HepG2 (cell line): ENCODE measurements around the gene RPL5. TPM values are rescaled to one million over a fixed set of nuclear protein-coding genes. Genes with fewer than 3 reads are reported as not detected.

Experiments
- ATAC-seq: fragments of 200-7000 bp; cut with Tn5 transposase; 3 replicates; pipeline ENCODE4 v1.9.1; 2020; ENCODE audit warnings: mild to moderate bottlenecking, moderate library complexity
- BruUV-seq: library from RNA; stranded (reverse); fragments of 400-500 nt; replicated peaks from 2 replicates; lab custom pipeline; 2021; lab: Mats Ljungman, UMichigan
- CTCF ChIA-PET: fragments of 300-600 bp; formaldehyde crosslinking; extraction: SDS; loops from one replicate; lab custom pipeline; 2021; ENCODE audit warnings: low total read pairs, inconsistent platforms, low intra/inter-chr PET ratio; lab: Yijun Ruan, JAX
- POLR2A ChIA-PET: fragments of 350-600 bp; sonication (Branson Sonifier 250); formaldehyde crosslinking; loops from one replicate; lab custom pipeline; 2020; ENCODE audit warnings: antibody characterized with exemption, inconsistent platforms; lab: Yijun Ruan, JAX
- DNase-seq: peaks from one replicate; pipeline ENCODE4 v3.0.0-alpha.2; 2015; ENCODE audit warnings: low spot score
- FAIRE-seq: peaks from 3 replicates; lab custom pipeline; 2011; peaks lifted over from hg19 to GRCh38; lab: Jason Lieb, UNC
- H2AFZ ChIP-seq: one replicate; pipeline ENCODE4 v1.6.1; 2011; ENCODE audit warnings: low read length, inconsistent platforms
- H3K27ac ChIP-seq: fragments of 300-600 bp; 3 replicates; pipeline ENCODE4 v1.8.0; 2011; ENCODE audit warnings: mixed run types, mild to moderate bottlenecking, mixed read lengths, low read length, inconsistent platforms; ENCODE audit not compliant: insufficient read depth; ENCODE audit errors: extremely low read length
- H3K27me3 ChIP-seq, 2 experiments: fragments of 200-600 bp in 1 of 2; 2 replicates in 1 of 2; 3 replicates in 1 of 2; pipeline versions ENCODE4 v1.6.0 to v1.8.0; 2011; ENCODE audit warnings: low read length in 2 of 2, mild to moderate bottlenecking in 2 of 2, moderate library complexity in 2 of 2, inconsistent platforms in 1 of 2; ENCODE audit not compliant: insufficient read depth in 2 of 2, control insufficient read depth in 1 of 2
- H3K36me3 ChIP-seq, 2 experiments: fragments of 200-600 bp in 1 of 2; replicated peaks in 1 of 2; 2 replicates in 1 of 2; 3 replicates in 1 of 2; pipeline versions ENCODE4 v1.5.1 to v1.8.0; 2011; ENCODE audit warnings: low read length in 2 of 2, inconsistent platforms in 1 of 2; ENCODE audit not compliant: insufficient read depth in 2 of 2, control insufficient read depth in 1 of 2
- H3K4me1 ChIP-seq: 2 replicates; pipeline ENCODE4 v1.5.1; 2012; ENCODE audit warnings: low read length, inconsistent platforms; ENCODE audit not compliant: insufficient read depth
- H3K4me2 ChIP-seq: 2 replicates; pipeline ENCODE4 v1.6.0; 2011; ENCODE audit warnings: low read depth, low read length, inconsistent platforms
- H3K4me3 ChIP-seq, 3 experiments: fragments of 200-600 bp in 1 of 3; sonication (generic), shearing (Covaris generic) in 1 of 3; replicated peaks in 1 of 3; 2 replicates each; pipeline ENCODE4 v1.5.1; 2011 to 2016; ENCODE audit warnings: low read length in 3 of 3, inconsistent platforms in 2 of 3, low read depth in 2 of 3, mild to moderate bottlenecking in 2 of 3, control low read depth in 1 of 3, mixed read lengths in 1 of 3; ENCODE audit not compliant: insufficient read depth in 1 of 3
- H3K79me2 ChIP-seq: one replicate; pipeline ENCODE4 v1.6.1; 2011; ENCODE audit warnings: low read length, inconsistent platforms; ENCODE audit not compliant: insufficient read depth
- H3K9ac ChIP-seq: 2 replicates; pipeline ENCODE4 v1.6.0; 2011; ENCODE audit warnings: mild to moderate bottlenecking, low read depth, low read length, inconsistent platforms; ENCODE audit not compliant: insufficient read depth
- H3K9me3 ChIP-seq: 2 replicates; pipeline ENCODE4 v1.5.1; 2012; ENCODE audit warnings: mild to moderate bottlenecking, low read length
- H4K20me1 ChIP-seq: 2 replicates; pipeline ENCODE4 v1.6.0; 2011; ENCODE audit warnings: inconsistent platforms, mild to moderate bottlenecking, low read length, moderate library complexity; ENCODE audit not compliant: insufficient read depth
- AKAP8 ChIP-seq: sonication (generic); formaldehyde crosslinking; IDR thresholded peaks from 2 replicates; pipeline ENCODE4 v1.5.1; 2020; ENCODE audit warnings: mild to moderate bottlenecking, missing genetic modification reagents
- ARID5B ChIP-seq: IDR thresholded peaks from 2 replicates; pipeline ENCODE4 v1.4.0; 2020; ENCODE audit warnings: mild to moderate bottlenecking, missing genetic modification reagents
- CREB1 ChIP-seq, 2 experiments: fragments of 450-650 bp in 1 of 2; IDR thresholded peaks; 2 replicates each; pipeline ENCODE4 v1.6.1; 2016 to 2017; ENCODE audit warnings: control low read depth in 1 of 2, mild to moderate bottlenecking in 1 of 2, missing compliant biosample characterization in 1 of 2, missing genetic modification characterization in 1 of 2
- FOXP1 ChIP-seq, 2 experiments: fragments of 450-650 bp in 1 of 2; IDR thresholded peaks; 2 replicates each; pipeline ENCODE4 v1.6.1; 2017 to 2018; ENCODE audit warnings: antibody characterized with exemption in 1 of 2
- MATR3 ChIP-seq: sonication (generic); formaldehyde crosslinking; IDR thresholded peaks from 2 replicates; pipeline ENCODE4 v1.4.0; 2020; ENCODE audit warnings: missing genetic modification reagents
- SMAD9 ChIP-seq: sonication (generic); formaldehyde crosslinking; IDR thresholded peaks from 2 replicates; pipeline ENCODE4 v1.5.1; 2020; ENCODE audit warnings: mild to moderate bottlenecking, missing genetic modification reagents
- SRF ChIP-seq: IDR thresholded peaks from 2 replicates; pipeline ENCODE4 v1.6.1; 2011; ENCODE audit warnings: mild to moderate bottlenecking, low read depth, low read length, moderate library complexity
- TP53 ChIP-seq: sonication (generic); formaldehyde crosslinking; conservative IDR thresholded peaks from 2 replicates; pipeline ENCODE4 v1.4.0; 2020; ENCODE audit warnings: missing genetic modification reagents
- ZBED4 ChIP-seq: sonication (generic); formaldehyde crosslinking; IDR thresholded peaks from 2 replicates; pipeline ENCODE4 v1.4.0; 2020; ENCODE audit warnings: missing genetic modification reagents, borderline replicate concordance
- ZNF451 ChIP-seq: sonication (generic); formaldehyde crosslinking; IDR thresholded peaks from 2 replicates; pipeline ENCODE4 v1.5.0; 2020; ENCODE audit warnings: mild to moderate bottlenecking, missing genetic modification reagents
- ZNF766 ChIP-seq: sonication (generic); formaldehyde crosslinking; IDR thresholded peaks from 2 replicates; pipeline ENCODE4 v1.5.0; 2020; ENCODE audit warnings: missing genetic modification reagents, borderline replicate concordance
- WGBS: methylation state at CpG from one replicate; pipeline ENCODE4 v1.1.6; 2017; ENCODE audit warnings: low lambda C conversion rate; 5-methylcytosine and 5-hydroxymethylcytosine counted together
- in situ Hi-C: cut with HindIII; loops from 2 replicates; pipeline ENCODE4 v1.10.0; 2017; ENCODE audit warnings: low pct_unique_long_range_greater_than_20kb; ENCODE audit not compliant: extremely low pct_ligation_motif_present
- intact Hi-C: fragments of 100-400 bp; cut with micrococcal nuclease; formaldehyde crosslinking; loops from one replicate; pipeline ENCODE4 v1.10.0; 2022; ENCODE audit not compliant: unreplicated experiment
- polyA plus RNA-seq, 8 experiments: library from polyadenylated mRNA; depleted of rRNA in 3 of 8; stranded (reverse) in 7 of 8; unstranded in 1 of 8; fragments of >200 nt; fragmentation: Illumina TruSeq in 4 of 8; extraction: Trizol in 4 of 8; gene quantifications; 2 replicates each; pipeline versions ENCODE4 v1.2.1 to v1.2.3, GENCODE V29; 2011 to 2016; ENCODE audit warnings: low read depth in 4 of 8, missing spikeins in 1 of 8, mixed read lengths in 1 of 8; ENCODE audit not compliant: insufficient read depth in 1 of 8
- total RNA-seq, 5 experiments: library from RNA; depleted of rRNA; stranded (reverse); fragments of >200 nt; fragmentation: Illumina TruSeq; extraction: Trizol; gene quantifications; 2 replicates each; pipeline ENCODE4 v1.2.3, GENCODE V29; 2016; ENCODE audit warnings: low read depth in 1 of 5
- TF ChIP-seq, protein P1 (sequence below): sonication (generic); formaldehyde crosslinking; IDR thresholded peaks from 2 replicates; pipeline ENCODE4 v1.4.0; 2020; ENCODE audit warnings: missing genetic modification reagents
- TF ChIP-seq, protein P2 (sequence below): sonication (generic); formaldehyde crosslinking; IDR thresholded peaks from 2 replicates; pipeline ENCODE4 v1.9.0; 2022; ENCODE audit warnings: low read depth, missing genetic modification reagents

RPL5 gene
- total and polyA plus RNA-seq, 2 of the 13 experiments (the other 11 are each of a cell fraction or from before 2014, with no cell fraction given), result 2,304 to 2,520 TPM

DNA sequence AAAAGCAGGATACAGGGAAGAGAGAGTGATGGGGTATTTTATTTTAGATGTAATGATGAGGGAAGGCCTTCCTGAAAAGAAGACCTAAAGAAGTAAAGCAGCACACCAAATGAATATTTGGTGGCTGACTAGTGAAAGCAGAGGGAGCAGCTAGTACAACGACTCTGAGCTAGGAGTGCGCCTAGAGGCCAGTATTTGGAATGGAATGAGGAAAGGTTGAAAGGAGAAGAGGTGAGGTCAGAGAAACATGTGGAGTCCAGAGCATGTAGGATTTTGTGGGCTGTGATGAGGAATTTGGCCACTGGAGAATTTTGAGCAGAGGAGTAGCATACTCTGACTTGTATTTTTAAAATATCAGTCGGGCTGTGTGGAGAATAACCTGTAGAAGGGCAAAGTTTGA is 11.8 kb upstream of the RPL5 start (continued):
- TF ChIP-seq ZBED4 (CRISPR knock-in tag), result no peak
- TF ChIP-seq, protein P1, sequence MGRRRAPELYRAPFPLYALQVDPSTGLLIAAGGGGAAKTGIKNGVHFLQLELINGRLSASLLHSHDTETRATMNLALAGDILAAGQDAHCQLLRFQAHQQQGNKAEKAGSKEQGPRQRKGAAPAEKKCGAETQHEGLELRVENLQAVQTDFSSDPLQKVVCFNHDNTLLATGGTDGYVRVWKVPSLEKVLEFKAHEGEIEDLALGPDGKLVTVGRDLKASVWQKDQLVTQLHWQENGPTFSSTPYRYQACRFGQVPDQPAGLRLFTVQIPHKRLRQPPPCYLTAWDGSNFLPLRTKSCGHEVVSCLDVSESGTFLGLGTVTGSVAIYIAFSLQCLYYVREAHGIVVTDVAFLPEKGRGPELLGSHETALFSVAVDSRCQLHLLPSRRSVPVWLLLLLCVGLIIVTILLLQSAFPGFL (CRISPR knock-in tag), result no peak
- no peak for TF ChIP-seq CREB1 (IDR thresholded peaks at IDR 0.05)
- no peak for TF ChIP-seq CREB1 (CRISPR knock-in tag; IDR thresholded peaks at IDR 0.05)
- TF ChIP-seq, protein P2, sequence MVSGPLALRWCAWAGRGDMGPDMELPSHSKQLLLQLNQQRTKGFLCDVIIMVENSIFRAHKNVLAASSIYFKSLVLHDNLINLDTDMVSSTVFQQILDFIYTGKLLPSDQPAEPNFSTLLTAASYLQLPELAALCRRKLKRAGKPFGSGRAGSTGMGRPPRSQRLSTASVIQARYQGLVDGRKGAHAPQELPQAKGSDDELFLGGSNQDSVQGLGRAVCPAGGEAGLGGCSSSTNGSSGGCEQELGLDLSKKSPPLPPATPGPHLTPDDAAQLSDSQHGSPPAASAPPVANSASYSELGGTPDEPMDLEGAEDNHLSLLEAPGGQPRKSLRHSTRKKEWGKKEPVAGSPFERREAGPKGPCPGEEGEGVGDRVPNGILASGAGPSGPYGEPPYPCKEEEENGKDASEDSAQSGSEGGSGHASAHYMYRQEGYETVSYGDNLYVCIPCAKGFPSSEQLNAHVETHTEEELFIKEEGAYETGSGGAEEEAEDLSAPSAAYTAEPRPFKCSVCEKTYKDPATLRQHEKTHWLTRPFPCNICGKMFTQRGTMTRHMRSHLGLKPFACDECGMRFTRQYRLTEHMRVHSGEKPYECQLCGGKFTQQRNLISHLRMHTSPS, result no peak

DNA sequence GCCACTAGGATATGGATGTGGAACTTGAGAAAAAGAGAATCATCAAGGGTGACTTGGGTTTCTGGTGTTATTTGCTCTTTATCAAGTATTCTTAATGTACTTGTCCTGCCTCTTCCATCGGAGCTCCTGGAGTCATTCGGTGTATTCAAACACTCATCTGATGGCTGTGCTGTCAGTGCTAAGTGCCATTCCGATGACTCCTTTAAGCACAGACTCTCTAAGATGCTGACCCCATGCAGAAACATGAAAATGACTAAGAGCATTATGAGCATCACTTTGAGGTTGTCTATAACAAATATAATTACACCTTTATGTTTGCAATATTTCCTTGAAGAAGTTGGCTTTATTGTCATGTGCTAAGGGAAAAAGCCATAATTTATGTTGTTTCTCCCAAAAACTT is 11.3 kb upstream of the RPL5 start:
- Histone ChIP-seq H3K27ac (no peak overlapping the region), H3K4me1 (peaks cover 65% of the 10 kb centered on the region), H3K79me2 (no peaks in the 10 kb centered on the region), H3K4me2 (no peak overlapping the region), H3K27me3 (no peaks in the 10 kb centered on the region), H3K9me3 (no peaks in the 10 kb centered on the region), H3K4me3 (no peak overlapping the region), H2AFZ (no peak overlapping the region), H3K36me3 (no peaks in the 10 kb centered on the region), H4K20me1 (no peaks in the 10 kb centered on the region), H3K9ac (no peak overlapping the region)
- BruUV-seq, result no TSS peak
- ChIA-PET CTCF (no interaction called here), POLR2A (no interaction called here)
- DNase-seq (no peak), ATAC-seq (no peak), FAIRE-seq (no peak)
- in situ Hi-C loops (no loop called here), intact Hi-C loops (no loop called here)
- WGBS, result 83% methylated on average over 3 of the region's 3 CpGs
- no peak for TF ChIP-seq AKAP8
- no peak for TF ChIP-seq SMAD9 (CRISPR knock-in tag)
- TF ChIP-seq ZNF451 (CRISPR knock-in tag), result no peak
- TF ChIP-seq ARID5B, result no peak
- no peak for TF ChIP-seq FOXP1 (IDR thresholded peaks at IDR 0.05)
- no peak for TF ChIP-seq FOXP1 (CRISPR knock-in tag; IDR thresholded peaks at IDR 0.05)
- no peak for TF ChIP-seq TP53 (CRISPR knock-in tag)
- TF ChIP-seq SRF, result no peak
- no peak for TF ChIP-seq MATR3
- TF ChIP-seq ZNF766 (CRISPR knock-in tag), result no peak
